Measurements from ENCODE around the gene CA4.

Gene CA4

DNA sequence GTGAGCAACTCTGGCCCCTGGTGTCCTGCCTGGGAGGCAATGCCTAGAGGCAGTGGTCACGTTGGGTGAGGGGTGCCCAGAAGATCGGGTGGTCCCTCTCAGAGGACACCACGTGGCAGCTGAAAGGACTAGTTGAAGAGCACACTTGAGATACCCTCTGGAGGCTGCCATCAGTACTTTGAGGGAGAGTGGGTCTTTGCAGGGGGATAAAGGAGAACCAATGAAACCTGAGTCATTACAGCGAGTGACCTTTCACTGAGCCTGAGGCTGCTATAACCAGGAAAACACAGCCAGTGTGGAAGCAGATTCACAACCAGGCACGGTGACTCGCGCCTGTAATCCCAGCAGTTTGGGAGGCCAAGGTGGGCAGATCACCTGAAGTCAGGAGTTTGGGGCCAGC lies 18.9 kb downstream of the CA4 start:
- POLR2A ChIA-PET, result no interaction called here
- TF ChIP-seq NFRKB (IDR thresholded peaks at IDR 0.05) (no peak), SP1 (IDR thresholded peaks at IDR 0.05) (no peak), SUZ12 (IDR thresholded peaks at IDR 0.05) (no peak), L3MBTL2 (conservative IDR thresholded peaks at IDR 0.05) (no peak; the same call in 1 of the 2 replicates), FOXK2 (IDR thresholded peaks at IDR 0.05) (no peak), ARNT (IDR thresholded peaks at IDR 0.05) (no peak), FOXA1 (IDR thresholded peaks at IDR 0.05) (no peak), ELF4 (IDR thresholded peaks at IDR 0.05) (no peak), HDGF (IDR thresholded peaks at IDR 0.05; ENCODE audit: borderline replicate concordance) (no peak), ZNF384 (IDR thresholded peaks at IDR 0.05) (no peak), CTBP1 (IDR thresholded peaks at IDR 0.05; ENCODE audit: borderline replicate concordance) (no peak), TARDBP (IDR thresholded peaks at IDR 0.05) (no peak), LEF1 (IDR thresholded peaks at IDR 0.05; ENCODE audit: borderline replicate concordance) (no peak), FOXM1 (IDR thresholded peaks at IDR 0.05; ENCODE audit: borderline replicate concordance) (no peak), BHLHE40 (IDR thresholded peaks at IDR 0.05; ENCODE audit: borderline replicate concordance) (no peak)
- TF ChIP-seq, protein P1, sequence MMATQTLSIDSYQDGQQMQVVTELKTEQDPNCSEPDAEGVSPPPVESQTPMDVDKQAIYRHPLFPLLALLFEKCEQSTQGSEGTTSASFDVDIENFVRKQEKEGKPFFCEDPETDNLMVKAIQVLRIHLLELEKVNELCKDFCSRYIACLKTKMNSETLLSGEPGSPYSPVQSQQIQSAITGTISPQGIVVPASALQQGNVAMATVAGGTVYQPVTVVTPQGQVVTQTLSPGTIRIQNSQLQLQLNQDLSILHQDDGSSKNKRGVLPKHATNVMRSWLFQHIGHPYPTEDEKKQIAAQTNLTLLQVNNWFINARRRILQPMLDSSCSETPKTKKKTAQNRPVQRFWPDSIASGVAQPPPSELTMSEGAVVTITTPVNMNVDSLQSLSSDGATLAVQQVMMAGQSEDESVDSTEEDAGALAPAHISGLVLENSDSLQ (IDR thresholded peaks at IDR 0.05), result no peak
- DNase-seq (ENCODE audit: extremely low spot score), result peak; percentile 12
- CTCF ChIA-PET, result no interaction called here

DNA sequence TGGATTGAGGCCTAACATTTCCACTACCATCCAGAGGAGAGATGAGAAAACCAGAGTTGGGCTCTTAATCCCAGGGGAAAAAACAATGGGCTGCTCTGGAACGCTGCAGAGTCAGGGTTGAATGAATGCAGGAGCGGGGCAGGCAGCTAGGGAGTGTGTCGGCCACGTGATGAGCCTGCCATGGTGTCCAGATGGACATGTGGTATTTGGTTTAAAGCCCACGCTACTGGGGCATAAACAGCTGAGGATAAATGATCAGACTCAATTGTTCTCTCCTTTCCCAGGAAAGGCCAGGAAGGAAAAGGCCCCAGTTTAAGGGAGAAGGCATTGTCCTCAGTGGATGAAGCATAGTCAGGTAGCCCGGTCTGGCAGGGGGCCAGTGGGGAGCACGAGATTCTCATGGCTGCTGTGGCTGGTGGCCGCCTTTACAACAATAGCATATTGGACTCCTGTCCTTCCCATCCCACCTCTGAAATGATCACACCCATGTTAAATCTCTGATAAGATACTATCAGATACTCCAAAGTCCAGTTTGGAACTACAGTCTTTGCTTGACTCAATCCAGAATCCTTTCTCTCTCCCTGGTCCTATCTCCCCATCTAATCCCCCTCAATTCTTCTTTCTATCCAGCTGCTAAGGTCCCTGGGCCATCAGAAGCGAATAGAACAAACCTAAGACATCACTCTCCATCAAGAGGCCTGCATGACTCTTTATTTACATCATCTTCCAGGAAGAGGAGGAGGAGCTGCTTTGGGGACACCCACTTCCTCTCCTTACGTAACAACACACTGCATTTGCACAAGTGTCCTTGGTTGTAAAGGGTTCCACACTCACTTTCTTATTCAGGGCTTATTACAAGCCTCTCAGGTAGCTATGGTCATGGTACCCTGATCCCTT lies 20.4 kb downstream of the CA4 start:
- no peak for DNase-seq (ENCODE audit: extremely low spot score)
- no peak for TF ChIP-seq CTBP1 (IDR thresholded peaks at IDR 0.05; ENCODE audit: borderline replicate concordance)
- TF ChIP-seq FOXM1 (IDR thresholded peaks at IDR 0.05; ENCODE audit: borderline replicate concordance), result no peak
- TF ChIP-seq, protein P1 (IDR thresholded peaks at IDR 0.05), result no peak
- TF ChIP-seq NFRKB (IDR thresholded peaks at IDR 0.05), result no peak
- TF ChIP-seq ELF4 (IDR thresholded peaks at IDR 0.05), result no peak
- no peak for TF ChIP-seq SUZ12 (IDR thresholded peaks at IDR 0.05)
- TF ChIP-seq LEF1 (IDR thresholded peaks at IDR 0.05; ENCODE audit: borderline replicate concordance), result no peak
- TF ChIP-seq FOXA1 (IDR thresholded peaks at IDR 0.05), result no peak
- TF ChIP-seq BHLHE40 (IDR thresholded peaks at IDR 0.05; ENCODE audit: borderline replicate concordance), result no peak
- no peak for TF ChIP-seq TARDBP (IDR thresholded peaks at IDR 0.05)
- TF ChIP-seq L3MBTL2 (conservative IDR thresholded peaks at IDR 0.05), result no peak
- no peak for TF ChIP-seq ZNF384 (IDR thresholded peaks at IDR 0.05)
- TF ChIP-seq SP1 (IDR thresholded peaks at IDR 0.05), result no peak
- no peak for TF ChIP-seq FOXK2 (IDR thresholded peaks at IDR 0.05)
- TF ChIP-seq ARNT (IDR thresholded peaks at IDR 0.05), result no peak
- ChIA-PET CTCF (interaction anchor here (1.1 kb wide), 1 partner anchor 61 kb away, joined by 3 read pairs; no protein-coding TSS in a partner anchor), POLR2A (no interaction called here)

DNA sequence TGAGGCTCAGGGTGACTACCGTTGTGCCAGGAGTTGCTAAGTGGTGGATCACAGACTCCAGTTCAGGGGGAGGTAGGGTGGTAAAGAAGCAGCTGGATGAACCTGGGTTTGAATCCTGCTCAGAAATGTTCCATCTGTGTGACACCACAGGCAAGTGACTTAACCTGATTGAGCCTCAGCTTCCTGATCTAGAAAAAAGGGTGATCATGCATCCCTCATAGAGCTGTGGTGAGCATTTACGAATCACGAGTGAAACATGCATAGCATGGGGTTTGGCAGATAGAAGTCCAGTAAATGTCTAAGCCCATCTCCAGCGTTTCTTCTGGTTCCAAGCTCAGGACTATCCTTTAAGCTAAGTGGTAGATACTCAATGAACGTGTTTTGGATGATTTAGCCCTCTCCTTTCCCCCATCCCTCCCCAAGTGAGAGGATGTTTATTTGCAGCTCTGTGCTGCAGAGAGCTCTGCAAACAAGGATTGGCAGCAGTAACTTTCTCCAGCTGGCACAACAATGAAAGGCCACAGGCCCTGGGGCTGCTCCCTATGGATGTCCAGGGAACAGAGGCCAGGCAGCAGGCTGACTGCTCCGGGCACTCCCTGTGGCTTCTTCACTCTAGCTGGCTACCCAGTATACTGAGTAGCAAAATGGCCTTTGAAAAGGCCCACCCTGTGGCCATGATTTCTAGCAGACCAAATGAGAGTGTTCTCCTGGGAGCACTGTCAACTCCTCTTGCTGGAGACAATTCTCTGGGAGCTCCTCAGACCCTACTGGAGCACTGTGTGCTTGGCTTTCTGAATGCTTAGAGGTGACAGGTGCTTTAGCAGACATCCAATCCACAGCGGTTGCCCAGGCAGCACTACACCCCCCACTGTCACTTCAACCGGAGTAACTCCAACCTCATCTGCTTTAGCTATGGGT lies 21.3 kb downstream of the CA4 start:
- no peak for DNase-seq (ENCODE audit: extremely low spot score)
- CTCF ChIA-PET, result interaction anchor here (0.6 to 1.1 kb wide), 2 partner anchors 60 to 469 kb away, joined by 3 to 9 read pairs; no protein-coding TSS in a partner anchor
- POLR2A ChIA-PET, result no interaction called here
- TF ChIP-seq ZNF384 (IDR thresholded peaks at IDR 0.05), result no peak

DNA sequence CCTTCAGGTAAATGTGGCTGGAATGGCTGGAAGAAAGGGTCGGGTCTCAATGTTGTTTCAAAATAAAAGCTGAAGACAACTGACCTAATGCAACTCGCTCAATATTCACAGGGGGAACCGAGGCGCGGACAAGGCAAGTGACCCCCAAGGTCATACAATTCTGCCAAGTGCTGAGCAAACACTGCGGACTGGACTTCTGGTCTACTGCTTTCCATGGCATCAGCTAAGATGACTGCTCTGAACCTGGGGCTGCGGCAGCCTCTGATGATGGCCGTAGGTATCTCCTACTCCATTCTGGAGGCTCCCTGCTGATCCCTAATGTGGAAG lies 21.9 kb downstream of the CA4 start:
- no peak for DNase-seq (ENCODE audit: extremely low spot score)
- TF ChIP-seq ELF4 (IDR thresholded peaks at IDR 0.05) (no peak), BHLHE40 (IDR thresholded peaks at IDR 0.05; ENCODE audit: borderline replicate concordance) (no peak), SUZ12 (IDR thresholded peaks at IDR 0.05) (no peak), ZNF384 (IDR thresholded peaks at IDR 0.05) (no peak), NFRKB (IDR thresholded peaks at IDR 0.05) (no peak), L3MBTL2 (conservative IDR thresholded peaks at IDR 0.05) (no peak), SP1 (IDR thresholded peaks at IDR 0.05) (no peak), FOXA1 (IDR thresholded peaks at IDR 0.05) (no peak), FOXK2 (IDR thresholded peaks at IDR 0.05) (no peak), HDGF (IDR thresholded peaks at IDR 0.05; ENCODE audit: borderline replicate concordance) (no peak), ARNT (IDR thresholded peaks at IDR 0.05) (no peak), CTBP1 (IDR thresholded peaks at IDR 0.05; ENCODE audit: borderline replicate concordance) (no peak), TARDBP (IDR thresholded peaks at IDR 0.05) (no peak), FOXM1 (IDR thresholded peaks at IDR 0.05; ENCODE audit: borderline replicate concordance) (no peak), LEF1 (IDR thresholded peaks at IDR 0.05; ENCODE audit: borderline replicate concordance) (no peak)
- TF ChIP-seq, protein P1 (IDR thresholded peaks at IDR 0.05), result no peak
- POLR2A ChIA-PET, result no interaction called here
- CTCF ChIA-PET, result interaction anchor here (0.6 to 1.1 kb wide), 2 partner anchors 60 to 469 kb away, joined by 3 to 9 read pairs; no protein-coding TSS in a partner anchor

DNA sequence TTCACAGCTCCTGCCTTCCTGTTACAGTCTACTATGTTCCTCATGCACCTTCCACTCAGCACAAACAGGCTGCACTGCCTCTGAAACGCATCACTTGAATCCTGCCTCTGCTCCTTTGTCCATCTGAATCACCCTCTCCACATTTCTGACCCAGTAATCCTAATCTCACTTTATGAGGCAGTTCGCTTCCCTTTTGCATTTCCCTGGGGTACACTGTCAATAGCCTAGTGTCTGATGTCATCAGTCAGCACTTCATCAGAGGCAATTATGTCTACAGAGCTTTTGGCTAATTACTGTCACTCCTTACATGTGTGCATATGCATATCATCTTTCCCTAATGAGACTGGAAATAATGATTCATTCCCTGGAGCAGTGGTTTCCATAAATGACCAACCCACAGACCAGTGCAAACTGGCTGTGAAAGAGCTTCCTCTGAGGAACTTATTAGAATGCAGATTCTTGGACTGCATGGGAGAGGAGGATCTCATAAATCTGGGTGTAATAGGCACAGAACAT lies 23.6 kb downstream of the CA4 start:
- TF ChIP-seq NFRKB (IDR thresholded peaks at IDR 0.05) (no peak), FOXA1 (IDR thresholded peaks at IDR 0.05) (no peak), ZNF384 (IDR thresholded peaks at IDR 0.05) (no peak), ELF4 (IDR thresholded peaks at IDR 0.05) (no peak), SUZ12 (IDR thresholded peaks at IDR 0.05) (no peak), ARNT (IDR thresholded peaks at IDR 0.05) (no peak), CTBP1 (IDR thresholded peaks at IDR 0.05; ENCODE audit: borderline replicate concordance) (no peak), L3MBTL2 (conservative IDR thresholded peaks at IDR 0.05) (no peak)
- ChIA-PET POLR2A (no interaction called here), CTCF (interaction anchor here (0.8 kb wide), 1 partner anchor 32 kb away, joined by 4 read pairs; no protein-coding TSS in a partner anchor)
- no peak for DNase-seq (ENCODE audit: extremely low spot score)
